IPS-11a (cell line): ENCODE data around the gene P3H4.
"Not testable (repeated sequence)": the region's sequence is repeated elsewhere in the genome, so short reads cannot be mapped to it uniquely, and the experiment has no call there.

Experiments
- H3K4me3 ChIP-seq: one replicate; pipeline ENCODE4 v1.5.1; 2013; ENCODE audit warnings: low read depth, low read length, control low read depth

The P3H4 gene, protein sequence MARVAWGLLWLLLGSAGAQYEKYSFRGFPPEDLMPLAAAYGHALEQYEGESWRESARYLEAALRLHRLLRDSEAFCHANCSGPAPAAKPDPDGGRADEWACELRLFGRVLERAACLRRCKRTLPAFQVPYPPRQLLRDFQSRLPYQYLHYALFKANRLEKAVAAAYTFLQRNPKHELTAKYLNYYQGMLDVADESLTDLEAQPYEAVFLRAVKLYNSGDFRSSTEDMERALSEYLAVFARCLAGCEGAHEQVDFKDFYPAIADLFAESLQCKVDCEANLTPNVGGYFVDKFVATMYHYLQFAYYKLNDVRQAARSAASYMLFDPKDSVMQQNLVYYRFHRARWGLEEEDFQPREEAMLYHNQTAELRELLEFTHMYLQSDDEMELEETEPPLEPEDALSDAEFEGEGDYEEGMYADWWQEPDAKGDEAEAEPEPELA

GRCh38 chr17:41811549-41812380, at the start of gene P3H4:
P3H4 (minus strand) TSS chr17:41811949; CDS start chr17:41811915, 34 bp downstream.
- peak within 1 kb of the TSS; percentile 71 for H3K4me3 ChIP-seq

- H3K4me3 ChIP-seq: no peak overlapping the region
Observed at GRCh38 chr17:41860254-41860931, 48.6 kb upstream of the P3H4 start.

DNA sequence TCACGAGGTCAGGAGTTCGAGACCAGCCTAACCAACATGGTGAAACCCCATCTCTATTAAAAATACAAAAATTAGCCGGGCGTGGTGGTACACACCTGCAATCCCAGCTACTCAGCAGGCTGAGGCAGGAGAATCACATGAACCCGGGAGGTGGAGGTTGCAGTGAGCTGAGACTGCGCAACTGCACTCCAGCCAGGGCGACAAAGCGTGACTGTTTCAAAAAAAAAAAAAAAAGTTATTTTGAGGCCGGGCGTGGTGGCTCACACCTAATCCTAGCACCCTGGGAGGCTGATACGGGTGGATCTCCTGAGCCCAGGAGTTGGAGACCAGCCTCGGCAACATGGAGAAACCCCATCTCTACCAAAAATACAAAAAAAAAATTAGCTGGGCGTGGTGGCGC, 39.6 kb upstream of the P3H4 start:
- H3K4me3 ChIP-seq: not testable (repeated sequence)

- H3K4me3 ChIP-seq: no peak overlapping the region
Observed at GRCh38 chr17:41849251-41849990, 37.7 kb upstream of the P3H4 start.

DNA sequence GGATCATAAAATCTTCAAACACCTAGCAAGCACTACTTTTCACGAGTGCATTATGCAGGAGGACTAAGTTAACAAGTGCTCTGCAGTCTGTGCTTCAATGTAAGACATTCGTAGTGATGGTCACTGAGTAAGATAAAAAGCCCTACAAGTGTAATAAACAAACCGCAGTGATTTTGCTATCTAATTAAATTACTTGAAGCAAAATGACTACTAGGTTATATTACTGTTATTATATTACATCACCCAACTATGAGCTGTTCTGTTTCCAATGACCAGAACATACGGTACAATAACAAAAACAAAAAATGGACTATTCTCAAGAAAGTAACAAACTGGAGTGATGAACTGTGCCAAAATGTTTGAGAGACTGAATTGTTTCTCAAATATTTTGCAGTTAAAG, 37.0 kb upstream of the P3H4 start:
- H3K4me3 ChIP-seq: no peak overlapping the region

- no peak overlapping the region for H3K4me3 ChIP-seq
Observed at GRCh38 chr17:41844971-41845370, 33.2 kb upstream of the P3H4 start.

DNA sequence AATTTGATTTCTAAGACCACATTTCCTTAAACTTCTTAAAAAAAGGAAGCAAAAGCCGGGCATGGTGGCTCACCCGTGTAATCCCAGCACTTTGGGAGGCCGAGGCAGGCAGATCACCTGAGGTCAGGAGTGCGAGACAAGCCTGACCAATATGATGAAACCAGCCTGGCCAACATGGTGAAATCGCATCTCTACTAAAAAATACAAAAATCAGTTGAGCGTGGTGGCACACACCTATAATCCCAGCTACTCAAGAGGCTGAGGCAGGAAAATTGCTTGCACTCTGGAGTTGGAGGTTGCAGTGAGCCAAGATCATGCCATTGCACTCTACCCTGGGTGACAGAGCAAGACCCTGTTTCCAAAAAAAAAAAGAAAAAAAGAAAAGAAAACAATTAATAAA, 29.0 kb upstream of the P3H4 start:
- not testable (repeated sequence) for H3K4me3 ChIP-seq

DNA sequence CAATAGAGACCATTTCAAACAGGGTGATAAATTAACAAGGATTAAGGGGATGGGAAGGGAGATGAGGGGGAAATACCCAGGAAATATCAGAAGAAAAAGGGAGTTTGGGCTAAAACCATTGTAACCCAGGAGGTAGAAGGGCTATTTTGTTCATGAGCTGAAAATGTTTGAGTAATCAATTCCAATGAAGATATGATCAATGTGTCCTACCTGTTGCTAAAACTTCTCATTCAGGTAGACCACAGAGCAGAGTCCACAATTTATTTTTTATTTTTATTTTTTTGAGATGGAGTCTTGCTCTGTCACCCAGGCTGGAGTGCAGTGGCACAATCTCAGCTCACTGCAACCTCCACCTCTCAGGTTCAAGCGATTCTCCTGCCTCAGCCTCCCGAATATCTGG, 27.7 kb upstream of the P3H4 start:
- not testable (repeated sequence) for H3K4me3 ChIP-seq

- H3K4me3 ChIP-seq: no peak within 1 kb of the TSS
Observed at GRCh38 chr17:41837761-41838538, 26.2 kb upstream of the P3H4 start, which contains the start of gene KLHL10. KLHL10 (plus strand) TSS chr17:41837825; CDS start chr17:41837933, 108 bp downstream.

DNA sequence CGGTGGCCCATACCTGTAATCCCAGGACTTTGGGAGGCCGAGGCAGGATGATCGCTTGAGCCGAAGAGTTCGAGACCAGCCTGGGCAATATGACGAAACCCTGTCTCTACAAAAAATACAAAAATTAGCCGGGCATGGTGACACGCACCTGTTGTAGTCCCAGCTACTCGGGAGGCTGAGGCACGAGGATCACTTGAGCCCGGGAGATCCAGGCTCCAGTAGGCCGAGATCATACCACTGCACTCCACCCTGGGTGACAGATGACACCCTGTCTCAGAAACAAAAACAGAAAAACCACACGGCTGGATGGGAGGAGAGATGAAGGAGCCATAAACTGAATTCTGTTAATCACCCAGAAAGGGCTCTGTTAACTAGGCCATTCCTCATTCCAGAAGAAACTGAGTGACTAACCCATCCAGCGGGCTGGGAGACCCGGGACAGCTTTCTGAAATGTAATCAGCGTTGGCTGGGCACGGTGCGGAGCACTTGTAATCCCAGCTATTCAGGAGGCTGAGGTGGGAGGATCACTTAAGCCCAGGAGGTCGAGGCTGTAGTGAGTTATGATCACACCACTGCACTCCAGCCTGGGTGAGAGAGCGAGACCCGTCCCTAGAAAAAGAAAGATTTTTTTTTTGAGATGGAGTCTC, 24.9 kb upstream of the P3H4 start:
- no peak overlapping the region for H3K4me3 ChIP-seq

- H3K4me3 ChIP-seq: peak within 1 kb of the TSS; percentile 56
Observed at GRCh38 chr17:41835800-41836549, 24.2 kb upstream of the P3H4 start, which contains the start of gene NT5C3B. NT5C3B (minus strand) TSS chr17:41836232; CDS start chr17:41836193, 39 bp downstream.

- peak overlapping the region; percentile 56 for H3K4me3 ChIP-seq
Observed at GRCh38 chr17:41835214-41835799, 23.6 kb upstream of the P3H4 start.

DNA sequence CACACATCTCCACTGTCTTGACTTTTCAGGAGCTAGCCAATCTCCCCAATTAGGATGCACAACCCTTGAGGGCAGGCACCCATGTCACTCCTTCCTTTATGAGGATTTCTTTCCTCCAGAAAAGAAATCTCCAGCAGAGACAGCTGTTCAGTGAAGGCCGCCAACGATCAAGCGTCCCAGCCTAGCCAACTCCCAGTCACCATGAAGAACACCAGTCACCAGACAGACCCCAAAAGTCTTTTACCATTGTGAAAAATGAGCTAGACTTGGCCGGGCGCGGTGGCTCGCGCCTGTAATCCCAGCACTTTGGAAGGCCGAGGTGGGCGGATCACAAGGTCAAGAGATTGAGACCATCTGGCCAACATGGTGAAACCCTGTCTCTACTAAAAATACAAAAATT, 18.2 kb upstream of the P3H4 start:
- H3K4me3 ChIP-seq: not testable (repeated sequence)

- H3K4me3 ChIP-seq: no peak overlapping the region
Observed at GRCh38 chr17:41825175-41825845, 13.6 kb upstream of the P3H4 start.

DNA sequence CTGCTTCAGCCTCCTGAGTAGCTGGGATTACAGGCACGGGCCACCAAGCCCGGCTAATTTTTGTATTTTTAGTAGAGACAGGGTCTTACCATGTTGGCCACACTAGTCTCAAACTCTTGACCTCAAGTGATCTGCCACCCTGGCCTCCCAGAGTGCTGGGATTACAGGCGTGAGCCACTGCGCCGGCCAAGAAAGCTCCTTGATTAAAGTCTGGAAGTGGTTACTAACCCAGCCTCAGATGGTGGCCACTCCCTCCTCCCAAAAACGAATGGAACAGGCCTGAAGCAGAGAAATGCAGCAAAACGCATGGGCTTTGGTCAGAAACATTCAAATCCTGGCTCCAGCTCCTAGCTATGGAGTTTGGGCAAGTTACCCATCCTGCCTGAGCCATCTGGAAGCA, 12.3 kb upstream of the P3H4 start:
- H3K4me3 ChIP-seq: no peak overlapping the region

- H3K4me3 ChIP-seq: no peak overlapping the region
Observed at GRCh38 chr17:41823580-41823979, 11.8 kb upstream of the P3H4 start.

GRCh38 chr17:41823141-41823524, 11.4 kb upstream of the P3H4 start:
- H3K4me3 ChIP-seq: no peak overlapping the region
